Measurements from ENCODE around the gene HDAC4.

HDAC4 gene

GRCh38 chr2:239291475-239292350 is 109.1 kb downstream of the HDAC4 start:
- DNase-seq (ENCODE audit: low read depth) = no peak
- Histone ChIP-seq H3K36me3 (ENCODE audit: control insufficient read depth, insufficient read depth, low read length, severe bottlenecking) (no peaks in the 10 kb centered on the region), H3K4me3 (ENCODE audit: low read length) (no peak overlapping the region), H3K4me1 (ENCODE audit: control insufficient read depth, insufficient read depth, low read length) (peaks cover 31% of the 10 kb centered on the region), H3K27me3 (replicated peaks; ENCODE audit: control insufficient read depth, insufficient read depth, low read length) (no peaks in the 10 kb centered on the region), H3K9me3 (ENCODE audit: control insufficient read depth, low read length) (no peaks in the 10 kb centered on the region), H3K9ac (ENCODE audit: low read length) (no peak overlapping the region)

- Histone ChIP-seq H3K4me3 (ENCODE audit: low read length) (no peak overlapping the region), H3K9ac (ENCODE audit: low read length) (no peak overlapping the region), H3K9me3 (ENCODE audit: control insufficient read depth, low read length) (no peaks in the 10 kb centered on the region), H3K27me3 (replicated peaks; ENCODE audit: control insufficient read depth, insufficient read depth, low read length) (no peaks in the 10 kb centered on the region), H3K4me1 (ENCODE audit: control insufficient read depth, insufficient read depth, low read length) (peaks cover 33% of the 10 kb centered on the region), H3K36me3 (ENCODE audit: control insufficient read depth, insufficient read depth, low read length, severe bottlenecking) (no peaks in the 10 kb centered on the region)
- DNase-seq (ENCODE audit: low read depth) = no peak
Measured at GRCh38 chr2:239290618-239291474, 110.0 kb downstream of the HDAC4 start.

GRCh38 chr2:239289545-239289944 is 111.3 kb downstream of the HDAC4 start:
- H3K9me3 ChIP-seq (ENCODE audit: control insufficient read depth, low read length) = no peaks in the 10 kb centered on the region

GRCh38 chr2:239288951-239289511 is 111.8 kb downstream of the HDAC4 start:
- Histone ChIP-seq H3K27me3 (replicated peaks; ENCODE audit: control insufficient read depth, insufficient read depth, low read length) (no peaks in the 10 kb centered on the region), H3K9me3 (ENCODE audit: control insufficient read depth, low read length) (no peaks in the 10 kb centered on the region), H3K4me1 (ENCODE audit: control insufficient read depth, insufficient read depth, low read length) (peaks cover 38% of the 10 kb centered on the region), H3K9ac (ENCODE audit: low read length) (peak overlapping the region; percentile 67), H3K36me3 (ENCODE audit: control insufficient read depth, insufficient read depth, low read length, severe bottlenecking) (no peaks in the 10 kb centered on the region), H3K4me3 (ENCODE audit: low read length) (peak overlapping the region; percentile 48)
- peak; percentile 21 for DNase-seq (ENCODE audit: low read depth)

More at GRCh38 chr2:239289545-239289944, 111.3 kb downstream of the HDAC4 start:
- peaks cover 38% of the 10 kb centered on the region for H3K4me1 ChIP-seq (ENCODE audit: control insufficient read depth, insufficient read depth, low read length)
- DNase-seq (ENCODE audit: low read depth) = no peak
- no peak overlapping the region for H3K4me3 ChIP-seq (ENCODE audit: low read length)
- H3K36me3 ChIP-seq (ENCODE audit: control insufficient read depth, insufficient read depth, low read length, severe bottlenecking) = no peaks in the 10 kb centered on the region
- no peaks in the 10 kb centered on the region for H3K27me3 ChIP-seq (replicated peaks; ENCODE audit: control insufficient read depth, insufficient read depth, low read length)
- H3K9ac ChIP-seq (ENCODE audit: low read length) = peak overlapping the region; percentile 67

- no peak overlapping the region for H3K4me3 ChIP-seq (ENCODE audit: low read length)
- H3K9ac ChIP-seq (ENCODE audit: low read length) = no peak overlapping the region
- peaks cover 38% of the 10 kb centered on the region for H3K4me1 ChIP-seq (ENCODE audit: control insufficient read depth, insufficient read depth, low read length)
- DNase-seq (ENCODE audit: low read depth) = peak; percentile 19
- H3K27me3 ChIP-seq (replicated peaks; ENCODE audit: control insufficient read depth, insufficient read depth, low read length) = no peaks in the 10 kb centered on the region
- no peaks in the 10 kb centered on the region for H3K36me3 ChIP-seq (ENCODE audit: control insufficient read depth, insufficient read depth, low read length, severe bottlenecking)
- H3K9me3 ChIP-seq (ENCODE audit: control insufficient read depth, low read length) = no peaks in the 10 kb centered on the region
Measured at GRCh38 chr2:239288237-239288636, 112.6 kb downstream of the HDAC4 start.

GRCh38 chr2:239287461-239287860 is 113.4 kb downstream of the HDAC4 start:
- Histone ChIP-seq H3K36me3 (ENCODE audit: control insufficient read depth, insufficient read depth, low read length, severe bottlenecking) (no peaks in the 10 kb centered on the region), H3K9me3 (ENCODE audit: control insufficient read depth, low read length) (no peaks in the 10 kb centered on the region), H3K9ac (ENCODE audit: low read length) (no peak overlapping the region), H3K4me3 (ENCODE audit: low read length) (no peak overlapping the region), H3K27me3 (replicated peaks; ENCODE audit: control insufficient read depth, insufficient read depth, low read length) (no peaks in the 10 kb centered on the region), H3K4me1 (ENCODE audit: control insufficient read depth, insufficient read depth, low read length) (peaks cover 38% of the 10 kb centered on the region)
- DNase-seq (ENCODE audit: low read depth) = no peak

GRCh38 chr2:239286901-239287300 is 113.9 kb downstream of the HDAC4 start:
- no peaks in the 10 kb centered on the region for H3K36me3 ChIP-seq (ENCODE audit: control insufficient read depth, insufficient read depth, low read length, severe bottlenecking)
- H3K9me3 ChIP-seq (ENCODE audit: control insufficient read depth, low read length) = no peaks in the 10 kb centered on the region
- H3K27me3 ChIP-seq (replicated peaks; ENCODE audit: control insufficient read depth, insufficient read depth, low read length) = no peaks in the 10 kb centered on the region
- DNase-seq (ENCODE audit: low read depth) = no peak
- H3K4me3 ChIP-seq (ENCODE audit: low read length) = no peak overlapping the region
- H3K9ac ChIP-seq (ENCODE audit: low read length) = no peak overlapping the region
- peaks cover 38% of the 10 kb centered on the region for H3K4me1 ChIP-seq (ENCODE audit: control insufficient read depth, insufficient read depth, low read length)

- no peak for DNase-seq (ENCODE audit: low read depth)
- peaks cover 36% of the 10 kb centered on the region for H3K4me1 ChIP-seq (ENCODE audit: control insufficient read depth, insufficient read depth, low read length)
- H3K27me3 ChIP-seq (replicated peaks; ENCODE audit: control insufficient read depth, insufficient read depth, low read length) = no peaks in the 10 kb centered on the region
- no peak overlapping the region for H3K9ac ChIP-seq (ENCODE audit: low read length)
- H3K4me3 ChIP-seq (ENCODE audit: low read length) = no peak overlapping the region
- no peaks in the 10 kb centered on the region for H3K9me3 ChIP-seq (ENCODE audit: control insufficient read depth, low read length)
- H3K36me3 ChIP-seq (ENCODE audit: control insufficient read depth, insufficient read depth, low read length, severe bottlenecking) = no peaks in the 10 kb centered on the region
Measured at GRCh38 chr2:239285932-239286230, 114.9 kb downstream of the HDAC4 start.

- peaks cover 34% of the 10 kb centered on the region for H3K4me1 ChIP-seq (ENCODE audit: control insufficient read depth, insufficient read depth, low read length)
Measured at GRCh38 chr2:239285071-239285931, 115.5 kb downstream of the HDAC4 start.

GRCh38 chr2:239283961-239284795 is 116.6 kb downstream of the HDAC4 start:
- no peaks in the 10 kb centered on the region for H3K36me3 ChIP-seq (ENCODE audit: control insufficient read depth, insufficient read depth, low read length, severe bottlenecking)
- H3K9me3 ChIP-seq (ENCODE audit: control insufficient read depth, low read length) = no peaks in the 10 kb centered on the region
- peaks cover 40% of the 10 kb centered on the region for H3K4me1 ChIP-seq (ENCODE audit: control insufficient read depth, insufficient read depth, low read length)
- no peak overlapping the region for H3K9ac ChIP-seq (ENCODE audit: low read length)
- DNase-seq (ENCODE audit: low read depth) = no peak
- no peak overlapping the region for H3K4me3 ChIP-seq (ENCODE audit: low read length)
- no peaks in the 10 kb centered on the region for H3K27me3 ChIP-seq (replicated peaks; ENCODE audit: control insufficient read depth, insufficient read depth, low read length)

More at GRCh38 chr2:239285071-239285931, 115.5 kb downstream of the HDAC4 start:
- H3K27me3 ChIP-seq (replicated peaks; ENCODE audit: control insufficient read depth, insufficient read depth, low read length) = no peaks in the 10 kb centered on the region
- no peak overlapping the region for H3K4me3 ChIP-seq (ENCODE audit: low read length)
- H3K9me3 ChIP-seq (ENCODE audit: control insufficient read depth, low read length) = no peaks in the 10 kb centered on the region
- DNase-seq (ENCODE audit: low read depth) = no peak
- no peaks in the 10 kb centered on the region for H3K36me3 ChIP-seq (ENCODE audit: control insufficient read depth, insufficient read depth, low read length, severe bottlenecking)
- H3K9ac ChIP-seq (ENCODE audit: low read length) = peak overlapping the region; percentile 41

Measured in adipocyte (in vitro differentiated cells).